ENCODE measurements around the gene SAP25. TPM values are rescaled to one million over a fixed set of nuclear protein-coding genes. Genes with fewer than 3 reads are reported as not detected.

The SAP25 gene
- total and polyA plus RNA-seq, 10 donors: 11.0 to 75.6 (median 25.1) TPM

GRCh38 chr7:100571829-100572116 is 1.9 kb downstream of the SAP25 start:
- 89 to 98% (median 92%) methylated on average over 2 of the region's 2 CpGs for WGBS, 5 donors
- Histone ChIP-seq H3K4me3 (no peak overlapping the region), H3K36me3 (peaks cover 0 to 52% (median 44%) of the 10 kb centered on the region in 6 donors), H3K27ac (no peak overlapping the region), H3K4me1 (peaks cover 21 to 65% (median 46%) of the 10 kb centered on the region in 6 donors), H3K9me3 (no peaks in the 10 kb centered on the region), H3K27me3 (replicated peaks in 1 of 7) (peaks cover 0 to 17% (median 0%) of the 10 kb centered on the region in 7 donors)
- TF ChIP-seq POLR2A (IDR thresholded peaks at IDR 0.05) (no peak), POLR2AphosphoS5 (IDR thresholded peaks at IDR 0.05) (no peak)
- TF ChIP-seq, protein P1, sequence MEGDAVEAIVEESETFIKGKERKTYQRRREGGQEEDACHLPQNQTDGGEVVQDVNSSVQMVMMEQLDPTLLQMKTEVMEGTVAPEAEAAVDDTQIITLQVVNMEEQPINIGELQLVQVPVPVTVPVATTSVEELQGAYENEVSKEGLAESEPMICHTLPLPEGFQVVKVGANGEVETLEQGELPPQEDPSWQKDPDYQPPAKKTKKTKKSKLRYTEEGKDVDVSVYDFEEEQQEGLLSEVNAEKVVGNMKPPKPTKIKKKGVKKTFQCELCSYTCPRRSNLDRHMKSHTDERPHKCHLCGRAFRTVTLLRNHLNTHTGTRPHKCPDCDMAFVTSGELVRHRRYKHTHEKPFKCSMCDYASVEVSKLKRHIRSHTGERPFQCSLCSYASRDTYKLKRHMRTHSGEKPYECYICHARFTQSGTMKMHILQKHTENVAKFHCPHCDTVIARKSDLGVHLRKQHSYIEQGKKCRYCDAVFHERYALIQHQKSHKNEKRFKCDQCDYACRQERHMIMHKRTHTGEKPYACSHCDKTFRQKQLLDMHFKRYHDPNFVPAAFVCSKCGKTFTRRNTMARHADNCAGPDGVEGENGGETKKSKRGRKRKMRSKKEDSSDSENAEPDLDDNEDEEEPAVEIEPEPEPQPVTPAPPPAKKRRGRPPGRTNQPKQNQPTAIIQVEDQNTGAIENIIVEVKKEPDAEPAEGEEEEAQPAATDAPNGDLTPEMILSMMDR (IDR thresholded peaks at IDR 0.05 in 8 of 11, conservative IDR thresholded peaks at IDR 0.05 in 3 of 11): no peak
- intact Hi-C loops (cut with DNase I; ENCODE audit: low total_unique reads): no loop called here
- DNase-seq: no peak

DNA sequence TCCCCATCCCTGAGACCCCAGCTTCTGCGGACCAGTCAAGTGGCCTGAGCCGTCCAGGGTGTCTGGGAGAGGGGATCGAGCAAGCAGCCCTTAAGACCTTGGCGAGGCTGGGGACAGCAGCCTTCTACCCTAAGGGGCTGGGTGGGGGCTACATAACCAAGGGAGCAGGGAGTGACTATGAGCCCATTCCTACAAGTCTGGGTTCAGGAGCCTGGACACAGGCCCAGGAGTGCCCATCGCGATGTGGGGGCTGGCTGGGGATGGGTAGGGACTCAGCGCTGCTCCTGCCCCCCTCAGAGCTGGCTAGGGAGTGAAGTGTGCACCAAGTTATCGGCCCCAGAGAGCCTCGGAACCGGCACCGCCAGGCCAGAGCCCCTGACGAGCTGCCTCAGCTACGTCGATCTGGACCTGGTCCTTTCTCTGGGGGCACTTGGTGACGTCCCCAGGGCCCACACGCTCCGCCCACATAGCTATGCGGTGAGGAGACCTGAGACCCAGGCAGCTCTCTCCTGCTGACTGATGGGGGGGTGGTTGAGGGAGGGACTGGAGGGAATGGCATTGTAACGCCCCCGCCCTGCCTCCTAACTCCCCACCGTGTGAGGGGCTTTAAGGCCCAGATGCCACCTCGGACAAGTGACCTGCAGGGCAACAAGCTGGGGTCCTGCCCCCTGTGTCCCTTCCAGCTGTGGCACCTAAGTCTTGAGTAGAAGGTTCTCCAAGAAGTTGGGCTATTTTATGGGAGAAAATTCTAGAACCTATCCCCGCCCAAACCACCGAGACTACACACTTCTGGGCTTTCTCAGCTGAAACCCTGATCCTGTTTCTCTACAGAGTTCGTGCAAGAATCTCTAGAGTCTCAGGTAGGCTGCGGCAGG is 2.5 kb downstream of the SAP25 start:
- TF ChIP-seq POLR2A (IDR thresholded peaks at IDR 0.05): no peak
- peak in 2 of 3 donors; percentile 49 to 76 for TF ChIP-seq POLR2AphosphoS5 (IDR thresholded peaks at IDR 0.05)
- WGBS, 5 donors: 81 to 91% (median 85%) methylated on average over 23 to 26 of the region's 26 CpGs
- Histone ChIP-seq H3K9me3 (no peaks in the 10 kb centered on the region), H3K4me1 (peaks cover 21 to 71% (median 50%) of the 10 kb centered on the region in 6 donors), H3K4me3 (no peak overlapping the region), H3K27me3 (replicated peaks in 1 of 7) (peaks cover 0 to 17% (median 0%) of the 10 kb centered on the region in 7 donors), H3K27ac (no peak overlapping the region), H3K36me3 (peaks cover 0 to 47% (median 38%) of the 10 kb centered on the region in 6 donors)
- intact Hi-C loops (cut with DNase I; ENCODE audit: low total_unique reads): no loop called here
- peak; percentile 78 for DNase-seq

DNA sequence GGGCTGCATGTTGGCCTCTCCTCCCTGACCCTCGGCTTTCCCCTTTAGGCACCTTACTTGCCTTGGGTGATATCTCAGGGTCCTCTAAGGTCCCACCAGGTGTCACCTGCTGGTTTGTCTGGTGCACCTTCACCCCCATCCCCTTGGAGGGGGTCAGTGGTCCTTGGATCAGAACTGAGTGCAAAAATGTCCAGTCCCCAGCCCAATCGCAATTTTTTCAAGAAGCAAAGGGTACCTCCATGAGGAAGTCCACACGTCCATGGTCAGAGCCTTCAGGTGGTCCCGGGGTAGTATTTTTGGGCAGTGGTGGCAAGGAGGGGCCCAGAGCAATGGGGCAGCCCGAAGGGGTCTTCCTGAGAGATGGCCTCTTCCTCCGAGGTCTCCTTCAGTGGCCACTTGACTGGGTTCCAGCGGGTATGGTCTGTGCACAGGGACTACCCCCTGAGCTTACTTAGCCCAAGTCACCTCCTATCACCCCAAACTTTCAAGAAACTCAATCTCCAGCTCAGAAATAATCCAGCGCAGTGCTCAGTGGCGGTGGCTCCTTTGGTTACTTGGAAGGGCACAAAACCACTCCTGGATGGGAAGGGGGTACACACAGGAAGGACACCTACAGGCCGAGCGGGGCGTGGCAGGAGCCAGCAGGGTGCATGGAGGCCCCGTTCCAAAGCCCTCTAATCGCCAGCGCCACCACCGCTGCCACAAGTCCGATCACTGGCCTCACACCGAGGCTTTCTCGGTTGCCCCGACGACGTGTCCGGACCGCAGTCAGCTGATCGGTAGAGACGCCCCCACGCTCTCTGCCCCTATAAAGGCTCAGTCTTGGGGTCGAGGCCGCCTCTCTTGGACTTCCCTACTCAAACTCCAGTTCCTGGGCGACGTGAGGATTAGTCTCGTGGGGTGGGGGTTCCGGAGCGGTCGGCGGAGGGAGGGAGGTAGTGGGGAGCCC is 4.5 kb downstream of the SAP25 start:
- WGBS, 5 donors: 23 to 39% (median 23%) methylated on average over 18 to 36 of the region's 36 CpGs
- Histone ChIP-seq H3K9me3 (no peaks in the 10 kb centered on the region), H3K27ac (peak overlapping the region in 7 of 8 donors; percentile 19 to 85 (median 73)), H3K4me3 (peak overlapping the region; percentile 19 to 71 (median 38)), H3K4me1 (peaks cover 23 to 75% (median 51%) of the 10 kb centered on the region in 6 donors), H3K36me3 (peaks cover 0 to 37% (median 18%) of the 10 kb centered on the region in 6 donors), H3K27me3 (replicated peaks in 1 of 7) (peaks cover 0 to 17% (median 0%) of the 10 kb centered on the region in 7 donors)
- TF ChIP-seq POLR2AphosphoS5 (IDR thresholded peaks at IDR 0.05) (peak; percentile 72 to 85 (median 80)), POLR2A (IDR thresholded peaks at IDR 0.05) (no peak)
- TF ChIP-seq, protein P1 (IDR thresholded peaks at IDR 0.05 in 8 of 11, conservative IDR thresholded peaks at IDR 0.05 in 3 of 11): peak in 7 of 11 experiments; percentile 37 to 62 (median 58)
- intact Hi-C loops (cut with DNase I; ENCODE audit: low total_unique reads): no loop called here
- DNase-seq: peak; percentile 88

- peaks cover 0 to 33% (median 12%) of the 10 kb centered on the region in 6 donors for H3K36me3 ChIP-seq
- peaks cover 30 to 83% (median 58%) of the 10 kb centered on the region in 6 donors for H3K4me1 ChIP-seq
- peak; percentile 87 for DNase-seq
- TF ChIP-seq POLR2AphosphoS5 (IDR thresholded peaks at IDR 0.05): peak; percentile 30 to 75 (median 68)
- TF ChIP-seq, protein P1 (IDR thresholded peaks at IDR 0.05 in 8 of 11, conservative IDR thresholded peaks at IDR 0.05 in 3 of 11): no peak
- TF ChIP-seq POLR2A (IDR thresholded peaks at IDR 0.05): no peak
- 62 to 69% (median 66%) methylated on average over 3 to 10 of the region's 11 CpGs for WGBS, 5 donors
- intact Hi-C loops (cut with DNase I; ENCODE audit: low total_unique reads): no loop called here
- no peak overlapping the region for H3K4me3 ChIP-seq
- no peaks in the 10 kb centered on the region for H3K9me3 ChIP-seq
- H3K27me3 ChIP-seq (replicated peaks in 1 of 7): peaks cover 0 to 17% (median 0%) of the 10 kb centered on the region in 7 donors
- H3K27ac ChIP-seq: peak overlapping the region; percentile 29 to 85 (median 71)
Observed at GRCh38 chr7:100568176-100568895, 5.4 kb downstream of the SAP25 start.
